ENCODE results near the gene ABCC6.
"Not testable (repeated sequence)": the region's sequence is repeated elsewhere in the genome, so short reads cannot be mapped to it uniquely, and the experiment has no call there.

DNA sequence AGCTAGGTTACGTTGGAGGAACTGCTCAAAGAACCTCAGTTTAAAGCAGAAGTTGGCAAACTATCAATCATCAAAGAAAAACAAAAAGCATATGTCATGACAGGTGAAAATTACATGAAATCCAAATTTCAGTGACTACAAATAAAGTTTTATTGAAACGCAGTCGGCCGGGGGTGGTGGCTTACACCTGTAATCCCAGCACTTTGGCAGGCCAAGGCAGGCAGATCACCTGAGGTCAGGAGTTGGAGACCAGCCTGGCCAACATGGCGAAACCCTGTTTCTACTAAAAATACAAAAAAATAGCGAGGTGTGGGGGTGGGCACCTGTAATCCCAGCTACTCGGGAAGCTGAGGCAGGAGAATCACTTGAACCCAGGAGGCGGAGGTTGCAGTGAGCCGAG lies 2.8 kb downstream of the ABCC6 start:
- not testable (repeated sequence) for TF ChIP-seq EP300 (IDR thresholded peaks at IDR 0.05; ENCODE audit: borderline replicate concordance in 1 of 2, low read depth in 1 of 2, low read length in 1 of 2)
- TF ChIP-seq, protein P1, sequence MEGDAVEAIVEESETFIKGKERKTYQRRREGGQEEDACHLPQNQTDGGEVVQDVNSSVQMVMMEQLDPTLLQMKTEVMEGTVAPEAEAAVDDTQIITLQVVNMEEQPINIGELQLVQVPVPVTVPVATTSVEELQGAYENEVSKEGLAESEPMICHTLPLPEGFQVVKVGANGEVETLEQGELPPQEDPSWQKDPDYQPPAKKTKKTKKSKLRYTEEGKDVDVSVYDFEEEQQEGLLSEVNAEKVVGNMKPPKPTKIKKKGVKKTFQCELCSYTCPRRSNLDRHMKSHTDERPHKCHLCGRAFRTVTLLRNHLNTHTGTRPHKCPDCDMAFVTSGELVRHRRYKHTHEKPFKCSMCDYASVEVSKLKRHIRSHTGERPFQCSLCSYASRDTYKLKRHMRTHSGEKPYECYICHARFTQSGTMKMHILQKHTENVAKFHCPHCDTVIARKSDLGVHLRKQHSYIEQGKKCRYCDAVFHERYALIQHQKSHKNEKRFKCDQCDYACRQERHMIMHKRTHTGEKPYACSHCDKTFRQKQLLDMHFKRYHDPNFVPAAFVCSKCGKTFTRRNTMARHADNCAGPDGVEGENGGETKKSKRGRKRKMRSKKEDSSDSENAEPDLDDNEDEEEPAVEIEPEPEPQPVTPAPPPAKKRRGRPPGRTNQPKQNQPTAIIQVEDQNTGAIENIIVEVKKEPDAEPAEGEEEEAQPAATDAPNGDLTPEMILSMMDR (IDR thresholded peaks at IDR 0.05), result not testable (repeated sequence)

Measured in SK-N-SH (cell line).